K562 (cell line): ENCODE results near the gene ABL1. TPM values are rescaled to one million over a fixed set of nuclear protein-coding genes. Genes with fewer than 3 reads are reported as not detected.

Source experiments
- CBFA2T2 ChIP-seq: fragments of 450-650 bp; conservative IDR thresholded peaks from 2 replicates; pipeline ENCODE4 v1.6.1; 2017; ENCODE audit warnings: mild to moderate bottlenecking
- ETV6 ChIP-seq, 3 experiments: fragments of 150-350 bp in 1 of 3; sonication (generic) in 1 of 3; formaldehyde crosslinking in 1 of 3; IDR thresholded peaks; 2 replicates each; pipeline versions ENCODE4 v1.6.1 to v1.8.0; 2014 to 2022; ENCODE audit warnings: borderline replicate concordance in 2 of 3, low read depth in 2 of 3, antibody characterized with exemption in 1 of 3, low read length in 1 of 3, mild to moderate bottlenecking in 1 of 3, missing genetic modification reagents in 1 of 3
- FOXK2 ChIP-seq, 2 experiments: fragments of 450-650 bp; IDR thresholded peaks in 1 of 2; conservative IDR thresholded peaks in 1 of 2; 2 replicates each; pipeline ENCODE4 v1.6.1; 2016; ENCODE audit warnings: low read depth in 2 of 2, mild to moderate bottlenecking in 1 of 2
- FOXM1 ChIP-seq, 2 experiments: fragments of 450-650 bp in 1 of 2; sonication (generic) in 1 of 2; formaldehyde crosslinking in 1 of 2; IDR thresholded peaks; 2 replicates each; pipeline versions ENCODE4 v1.6.1 to v1.9.0; 2017 to 2022; ENCODE audit warnings: low read depth in 2 of 2, mild to moderate bottlenecking in 2 of 2, missing genetic modification reagents in 1 of 2, moderate library complexity in 1 of 2
- HNRNPUL1 ChIP-seq: fragments of 200-400 bp; formaldehyde crosslinking; IDR thresholded peaks from 2 replicates; pipeline ENCODE4 v1.6.1; 2017; ENCODE audit warnings: low read length
- MAFK ChIP-seq: IDR thresholded peaks from 2 replicates; pipeline ENCODE4 v1.6.1; 2011; ENCODE audit warnings: low read length, improper control_type of control experiment
- PHF21A ChIP-seq: fragments of 450-650 bp; IDR thresholded peaks from 2 replicates; pipeline ENCODE4 v1.6.1; 2017; ENCODE audit warnings: low read depth, borderline replicate concordance
- POLR3A ChIP-seq: IDR thresholded peaks from 2 replicates; pipeline ENCODE4 v1.6.1; 2011; ENCODE audit warnings: borderline replicate concordance, mild to moderate bottlenecking, moderate library complexity; ENCODE audit not compliant: insufficient read length, insufficient read depth; ENCODE audit errors: extremely low read depth
- RCOR1 ChIP-seq, 2 experiments: IDR thresholded peaks; 2 replicates each; pipeline ENCODE4 v1.6.1; 2012; ENCODE audit warnings: low read depth in 2 of 2, low read length in 2 of 2, borderline replicate concordance in 1 of 2, improper control_type of control experiment in 1 of 2
- SMC3 ChIP-seq: conservative IDR thresholded peaks from 2 replicates; pipeline ENCODE4 v1.6.1; 2011; ENCODE audit warnings: low read depth, low read length, improper control_type of control experiment; ENCODE audit not compliant: insufficient read depth
- STAT5A ChIP-seq: IDR thresholded peaks from 2 replicates; pipeline ENCODE4 v1.6.1; 2012; ENCODE audit warnings: low read length, inconsistent platforms, borderline replicate concordance
- TGIF2 ChIP-seq: sonication (generic); formaldehyde crosslinking; IDR thresholded peaks from 2 replicates; pipeline ENCODE4 v1.8.1; 2022; ENCODE audit warnings: mild to moderate bottlenecking, missing genetic modification reagents, moderate library complexity
- TSC22D4 ChIP-seq: fragments of 450-650 bp; IDR thresholded peaks from 2 replicates; pipeline ENCODE4 v1.6.1; 2016; ENCODE audit warnings: missing genetic modification characterization, missing biosample characterization, control low read depth
- YY1 ChIP-seq, 3 experiments: IDR thresholded peaks; 2 replicates each; pipeline ENCODE4 v1.6.1; 2011; ENCODE audit warnings: low read length in 2 of 3, mild to moderate bottlenecking in 2 of 3, moderate library complexity in 2 of 3, borderline replicate concordance in 1 of 3, control low read depth in 1 of 3, low read depth in 1 of 3; ENCODE audit not compliant: insufficient read depth in 3 of 3, insufficient replicate concordance in 2 of 3, control insufficient read depth in 1 of 3, insufficient read length in 1 of 3; ENCODE audit errors: extremely low read depth in 1 of 3
- ZC3H8 ChIP-seq: fragments of 450-650 bp; IDR thresholded peaks from 2 replicates; pipeline ENCODE4 v1.6.1; 2017
- ZNF23 ChIP-seq: fragments of 250-450 bp; sonication (Bioruptor Pico); IDR thresholded peaks from 2 replicates; pipeline ENCODE4 v1.4.0; 2020; ENCODE audit warnings: mild to moderate bottlenecking
- ZNF239 ChIP-seq: fragments of 250-450 bp; sonication (Bioruptor Pico); IDR thresholded peaks from 2 replicates; pipeline ENCODE4 v1.4.0; 2020; ENCODE audit warnings: mild to moderate bottlenecking
- ZNF583 ChIP-seq: fragments of 250-450 bp; sonication (Bioruptor Pico); IDR thresholded peaks from 2 replicates; pipeline ENCODE4 v1.4.0; 2020
- polyA plus RNA-seq, 8 experiments: library from polyadenylated mRNA; depleted of rRNA in 4 of 8; stranded (reverse) in 5 of 8; unstranded in 3 of 8; fragments of >200 nt; fragmentation: Nextera tagmentation in 2 of 8; fragmentation: Illumina TruSeq in 1 of 8; extraction: Ambion mirVana in 2 of 8; extraction: Trizol in 1 of 8; gene quantifications; 2 replicates each; pipeline versions ENCODE4 v1.2.1 to v1.2.3, GENCODE V29; 2011 to 2014; ENCODE audit warnings: inconsistent platforms in 1 of 8, missing spikeins in 1 of 8
- total RNA-seq, 7 experiments: library from RNA; depleted of rRNA in 6 of 7; stranded (reverse); fragments of >200 nt in 6 of 7; fragmentation: Illumina TruSeq in 2 of 7; extraction: Trizol in 2 of 7; gene quantifications; 2 replicates each; pipeline versions ENCODE4 v1.2.1 to v1.2.3, GENCODE V29; 2011 to 2021; ENCODE audit warnings: low replicate concordance in 1 of 7
- TF ChIP-seq, protein P1 (sequence below): fragments of 250-450 bp; sonication (Bioruptor Pico); IDR thresholded peaks from 2 replicates; pipeline ENCODE4 v1.8.0; 2021; ENCODE audit warnings: moderate library complexity, mild to moderate bottlenecking, inconsistent platforms
- TF ChIP-seq, protein P2 (sequence below): fragments of 450-650 bp; IDR thresholded peaks from 2 replicates; pipeline ENCODE4 v1.6.1; 2016; ENCODE audit warnings: borderline replicate concordance
- TF ChIP-seq, protein P3 (sequence below): sonication (generic); formaldehyde crosslinking; IDR thresholded peaks from 2 replicates; pipeline ENCODE4 v1.8.0; 2022; ENCODE audit warnings: missing genetic modification reagents, mild to moderate bottlenecking, moderate library complexity, borderline replicate concordance
- TF ChIP-seq, protein P4 (sequence below): fragments of 250-450 bp; sonication (Bioruptor Pico); IDR thresholded peaks from 2 replicates; pipeline ENCODE4 v1.4.0; 2020; ENCODE audit warnings: mild to moderate bottlenecking

Gene ABL1
- total and polyA plus RNA-seq, 9 of the 15 experiments (the other 6 are each of a cell fraction or from before 2014, with no cell fraction given) = 1.5 to 130 (median 37.8) TPM

DNA sequence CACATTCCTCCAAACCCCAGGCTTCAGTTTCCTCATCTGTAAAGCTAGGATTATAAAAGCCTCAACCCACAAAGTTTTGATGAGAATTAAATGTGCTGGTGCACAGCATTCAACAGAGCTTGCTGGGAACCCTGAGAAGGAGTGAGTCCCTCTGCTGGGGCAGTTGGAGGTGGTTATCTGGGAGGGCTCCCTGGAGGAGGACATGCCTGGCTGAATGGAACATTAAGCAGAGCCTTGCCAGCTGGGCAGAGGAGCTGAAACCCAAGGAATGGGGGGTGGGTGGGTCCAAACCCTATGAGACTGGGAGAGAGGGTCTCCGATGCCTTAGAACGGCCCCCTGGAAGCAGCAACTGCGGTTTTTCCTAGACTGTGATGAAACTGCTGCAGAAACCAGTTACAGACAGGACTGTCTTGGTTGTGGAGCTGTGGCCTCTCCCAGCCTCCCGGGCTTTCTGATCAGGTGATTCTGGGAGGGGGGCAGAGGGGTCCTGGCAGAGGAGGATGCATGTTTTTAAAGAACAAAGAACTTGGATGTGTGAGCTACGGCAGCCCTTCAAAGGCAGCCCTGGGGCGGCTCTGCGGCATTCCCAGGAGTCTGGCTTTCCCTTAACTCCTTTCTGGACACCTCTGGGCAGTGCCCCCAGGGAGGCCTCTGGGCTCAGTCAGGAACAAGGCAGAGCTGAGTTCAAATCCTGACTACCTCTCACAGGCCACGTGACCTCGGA lies 83.2 kb downstream of the ABL1 start (continued):
- TF ChIP-seq YY1 (IDR thresholded peaks at IDR 0.05; ENCODE audit: borderline replicate concordance in 1 of 3, control insufficient read depth in 1 of 3, extremely low read depth in 1 of 3, insufficient read depth in 3 of 3, insufficient read length in 1 of 3, insufficient replicate concordance in 2 of 3, low read depth in 1 of 3, low read length in 2 of 3) (no peak), FOXM1 (IDR thresholded peaks at IDR 0.05; ENCODE audit: low read depth) (no peak), FOXM1 (CRISPR knock-in tag; IDR thresholded peaks at IDR 0.05; ENCODE audit: low read depth) (no peak), TGIF2 (CRISPR knock-in tag) (no peak), POLR3A (no peak), ETV6 (IDR thresholded peaks at IDR 0.05; ENCODE audit: borderline replicate concordance in 1 of 2, low read depth in 2 of 2, low read length in 1 of 2) (no peak), ETV6 (CRISPR knock-in tag; IDR thresholded peaks at IDR 0.05; ENCODE audit: borderline replicate concordance) (no peak), ZNF239 (CRISPR knock-in tag) (no peak), ZC3H8 (no peak), ZNF23 (CRISPR knock-in tag) (no peak), TSC22D4 (tag) (no peak), HNRNPUL1 (no peak), RCOR1 (IDR thresholded peaks at IDR 0.05; ENCODE audit: borderline replicate concordance in 1 of 2, low read depth in 2 of 2, low read length in 2 of 2) (0 out of 4 replicates have a peak, but pooled peaks of 1 of the 2 experiments have one; percentile 28), FOXK2 (conservative IDR thresholded peaks at IDR 0.05 in 1 of 2, IDR thresholded peaks at IDR 0.05 in 1 of 2; ENCODE audit: low read depth in 2 of 2) (no peak), CBFA2T2 (no peak), ZNF583 (no peak), PHF21A (no peak), MAFK (peak; percentile 29), SMC3 (0 out of 2 replicates have a peak, but pooled peaks have one; percentile 4), STAT5A (no peak)
- TF ChIP-seq, protein P1, sequence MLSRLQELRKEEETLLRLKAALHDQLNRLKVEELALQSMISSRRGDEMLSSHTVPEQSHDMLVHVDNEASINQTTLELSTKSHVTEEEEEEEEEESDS (CRISPR knock-in tag) = no peak
- TF ChIP-seq, protein P2, sequence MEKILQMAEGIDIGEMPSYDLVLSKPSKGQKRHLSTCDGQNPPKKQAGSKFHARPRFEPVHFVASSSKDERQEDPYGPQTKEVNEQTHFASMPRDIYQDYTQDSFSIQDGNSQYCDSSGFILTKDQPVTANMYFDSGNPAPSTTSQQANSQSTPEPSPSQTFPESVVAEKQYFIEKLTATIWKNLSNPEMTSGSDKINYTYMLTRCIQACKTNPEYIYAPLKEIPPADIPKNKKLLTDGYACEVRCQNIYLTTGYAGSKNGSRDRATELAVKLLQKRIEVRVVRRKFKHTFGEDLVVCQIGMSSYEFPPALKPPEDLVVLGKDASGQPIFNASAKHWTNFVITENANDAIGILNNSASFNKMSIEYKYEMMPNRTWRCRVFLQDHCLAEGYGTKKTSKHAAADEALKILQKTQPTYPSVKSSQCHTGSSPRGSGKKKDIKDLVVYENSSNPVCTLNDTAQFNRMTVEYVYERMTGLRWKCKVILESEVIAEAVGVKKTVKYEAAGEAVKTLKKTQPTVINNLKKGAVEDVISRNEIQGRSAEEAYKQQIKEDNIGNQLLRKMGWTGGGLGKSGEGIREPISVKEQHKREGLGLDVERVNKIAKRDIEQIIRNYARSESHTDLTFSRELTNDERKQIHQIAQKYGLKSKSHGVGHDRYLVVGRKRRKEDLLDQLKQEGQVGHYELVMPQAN = no peak
- TF ChIP-seq, protein P3, sequence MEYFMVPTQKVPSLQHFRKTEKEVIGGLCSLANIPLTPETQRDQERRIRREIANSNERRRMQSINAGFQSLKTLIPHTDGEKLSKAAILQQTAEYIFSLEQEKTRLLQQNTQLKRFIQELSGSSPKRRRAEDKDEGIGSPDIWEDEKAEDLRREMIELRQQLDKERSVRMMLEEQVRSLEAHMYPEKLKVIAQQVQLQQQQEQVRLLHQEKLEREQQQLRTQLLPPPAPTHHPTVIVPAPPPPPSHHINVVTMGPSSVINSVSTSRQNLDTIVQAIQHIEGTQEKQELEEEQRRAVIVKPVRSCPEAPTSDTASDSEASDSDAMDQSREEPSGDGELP (CRISPR knock-in tag) = no peak
- TF ChIP-seq, protein P4, sequence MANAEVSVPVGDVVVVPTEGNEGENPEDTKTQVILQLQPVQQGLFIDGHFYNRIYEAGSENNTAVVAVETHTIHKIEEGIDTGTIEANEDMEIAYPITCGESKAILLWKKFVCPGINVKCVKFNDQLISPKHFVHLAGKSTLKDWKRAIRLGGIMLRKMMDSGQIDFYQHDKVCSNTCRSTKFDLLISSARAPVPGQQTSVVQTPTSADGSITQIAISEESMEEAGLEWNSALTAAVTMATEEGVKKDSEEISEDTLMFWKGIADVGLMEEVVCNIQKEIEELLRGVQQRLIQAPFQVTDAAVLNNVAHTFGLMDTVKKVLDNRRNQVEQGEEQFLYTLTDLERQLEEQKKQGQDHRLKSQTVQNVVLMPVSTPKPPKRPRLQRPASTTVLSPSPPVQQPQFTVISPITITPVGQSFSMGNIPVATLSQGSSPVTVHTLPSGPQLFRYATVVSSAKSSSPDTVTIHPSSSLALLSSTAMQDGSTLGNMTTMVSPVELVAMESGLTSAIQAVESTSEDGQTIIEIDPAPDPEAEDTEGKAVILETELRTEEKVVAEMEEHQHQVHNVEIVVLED = no peak
